NT2/D1 (cell line): Measurements from ENCODE around the gene PKNOX2.

ENCODE experiments used
- SUZ12 ChIP-seq: IDR thresholded peaks from 2 replicates; pipeline ENCODE4 v1.6.1; 2011; ENCODE audit not compliant: insufficient read length, insufficient read depth; ENCODE audit errors: extremely low read depth
- ZNF274 ChIP-seq: IDR thresholded peaks from 2 replicates; pipeline ENCODE4 v1.6.1; 2011; ENCODE audit warnings: mild to moderate bottlenecking, low read depth, low read length

DNA sequence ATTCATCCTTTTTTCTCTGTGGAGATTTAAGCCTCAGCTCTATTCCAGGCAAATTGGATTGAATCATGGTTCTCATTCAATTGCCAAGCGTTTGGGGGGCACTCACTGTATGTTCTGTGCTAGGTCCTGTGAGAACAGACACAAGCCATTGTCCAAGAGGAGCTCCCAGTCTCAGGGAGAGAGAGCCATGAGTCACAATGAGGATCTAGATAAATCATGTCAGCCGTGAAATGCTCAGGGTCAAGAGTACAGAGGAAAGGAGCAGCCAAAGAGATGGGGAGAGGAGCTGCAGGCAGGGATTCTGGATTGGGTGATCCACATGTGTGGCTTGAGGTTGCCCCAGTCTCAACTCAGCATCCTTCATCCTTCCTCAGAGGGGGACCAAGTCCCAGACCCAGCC, 237.9 kb downstream of the PKNOX2 start:
- no peak for TF ChIP-seq SUZ12
- no peak for TF ChIP-seq ZNF274
